NCI-H2196 treated with DMSO at 0.1 percent for 48 hours (cell line): Measurements from ENCODE around the gene GBGT1.

Source experiments
- DNase-seq: peaks from one replicate; lab custom pipeline; 2025; ENCODE audit not compliant: unreplicated experiment; lab: John Stamatoyannopoulos, UW

GBGT1 gene

DNA sequence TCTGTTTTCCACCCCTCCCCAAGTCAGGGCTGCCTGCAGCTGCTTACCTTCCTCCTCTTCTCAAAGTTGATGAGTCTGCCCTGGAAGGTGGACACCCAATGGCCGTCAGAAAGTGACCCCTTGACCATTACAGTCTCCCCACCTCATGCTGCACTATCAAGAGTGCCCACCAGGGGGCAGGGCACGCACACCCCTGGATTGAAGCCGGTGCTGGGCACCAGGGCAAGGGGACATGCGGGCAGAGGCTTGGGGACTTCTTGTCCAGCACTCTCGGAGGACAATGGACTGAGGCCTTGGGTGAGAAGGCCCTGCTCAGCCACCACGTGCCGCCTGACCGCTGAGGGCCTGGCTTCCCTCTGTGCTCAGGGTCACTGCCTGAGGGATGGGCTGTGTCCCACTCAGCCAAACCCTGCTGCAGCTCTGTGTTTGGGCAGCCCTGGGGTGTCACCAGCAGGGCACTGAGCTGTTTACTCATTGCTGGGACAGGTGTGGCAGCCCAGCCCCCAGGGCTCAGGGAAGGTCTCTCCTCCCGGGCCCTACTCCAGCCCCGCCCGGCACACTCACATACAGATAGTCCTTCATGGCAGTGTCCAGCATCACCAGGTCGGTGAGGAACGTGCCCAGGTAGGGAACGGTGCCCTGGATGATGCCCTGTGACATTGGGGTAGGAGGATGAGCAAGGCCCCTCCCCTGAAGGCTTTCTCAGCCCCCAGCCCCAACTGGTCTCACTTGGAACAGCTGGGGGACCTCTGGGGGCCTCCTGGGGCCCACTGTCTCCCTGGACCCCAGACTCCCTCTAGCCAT lies 60.3 kb downstream of the GBGT1 start:
- DNase-seq = no peak
